ENCODE measurements around the gene EML4. TPM values are rescaled to one million over a fixed set of nuclear protein-coding genes. Genes with fewer than 3 reads are reported as not detected.

The EML4 gene
- total and polyA plus RNA-seq, 2 of the 13 experiments (the other 11 are each of a cell fraction or from before 2014, with no cell fraction given) = 243 to 476 TPM

GRCh38 chr2:42142547-42143184 lies 26.5 kb upstream of the EML4 start (continued):
- 0 out of 2 replicates have a peak, but pooled peaks have one; percentile 36 for TF ChIP-seq TFE3 (CRISPR knock-in tag; IDR thresholded peaks at IDR 0.05)
- peak; percentile 22; the same call in 1 of the 2 replicates for TF ChIP-seq RXRA (CRISPR knock-in tag; IDR thresholded peaks at IDR 0.05)
- peak; percentile 26; the same call in 1 of the 2 replicates for TF ChIP-seq HOMEZ (CRISPR knock-in tag; IDR thresholded peaks at IDR 0.05; ENCODE audit: low read depth)
- TF ChIP-seq SAP130 (CRISPR knock-in tag; IDR thresholded peaks at IDR 0.05; ENCODE audit: low read depth) = peak; percentile 34; the same call in 1 of the 2 replicates
- TF ChIP-seq POLR2G (IDR thresholded peaks at IDR 0.05; ENCODE audit: low read depth, low read length) = no peak
- TF ChIP-seq ZNF687 (CRISPR knock-in tag; IDR thresholded peaks at IDR 0.05) = peak; percentile 47; the same call in 1 of the 2 replicates
- peak; percentile 36; the same call in 1 of the 2 replicates for TF ChIP-seq ZBTB21 (CRISPR knock-in tag; IDR thresholded peaks at IDR 0.05)
- no peak for TF ChIP-seq ZNF335 (CRISPR knock-in tag; IDR thresholded peaks at IDR 0.05)
- TF ChIP-seq SP4 (CRISPR knock-in tag; IDR thresholded peaks at IDR 0.05) = 0 out of 2 replicates have a peak, but pooled peaks have one; percentile 23
- TF ChIP-seq ZNF383 (CRISPR knock-in tag; IDR thresholded peaks at IDR 0.05; ENCODE audit: borderline replicate concordance) = 0 out of 2 replicates have a peak, but pooled peaks have one; percentile 13
- no peak for TF ChIP-seq MAFG (CRISPR knock-in tag; IDR thresholded peaks at IDR 0.05)
- no peak for TF ChIP-seq GABPB1 (CRISPR knock-in tag; IDR thresholded peaks at IDR 0.05)
- TF ChIP-seq PTBP1 (IDR thresholded peaks at IDR 0.05; ENCODE audit: low read depth, low read length, poor library complexity, severe bottlenecking) = no peak
- TF ChIP-seq GMEB1 (CRISPR knock-in tag; IDR thresholded peaks at IDR 0.05; ENCODE audit: borderline replicate concordance) = no peak
- TF ChIP-seq ZBTB7A (CRISPR knock-in tag; IDR thresholded peaks at IDR 0.05) = no peak
- no peak for TF ChIP-seq ZNF800 (CRISPR knock-in tag; IDR thresholded peaks at IDR 0.05)
- TF ChIP-seq ZBTB25 (CRISPR knock-in tag; IDR thresholded peaks at IDR 0.05) = no peak

Data from HepG2 (cell line).